SU-DHL-6 (cell line): ENCODE results near the gene NR4A3.

Experiments used
- CTCF ChIP-seq: fragments of 200-600 bp; sonication (generic); IDR thresholded peaks from one replicate; pipeline ENCODE4 v1.5.1; 2017; ENCODE audit warnings: antibody characterized with exemption, mild to moderate bottlenecking, low read length, moderate library complexity; ENCODE audit not compliant: insufficient read depth, poor library complexity, severe bottlenecking
- EZH2phosphoT487 ChIP-seq: fragments of 200-600 bp; sonication (generic), shearing (Covaris generic); conservative IDR thresholded peaks from 2 replicates; pipeline ENCODE4 v1.6.1; 2018; ENCODE audit warnings: mild to moderate bottlenecking, antibody characterized with exemption, low read length, moderate library complexity, mixed read lengths

- TF ChIP-seq CTCF = no peak
- no peak for TF ChIP-seq EZH2phosphoT487
Observed at GRCh38 chr9:99832558-99832864, 10.8 kb downstream of the NR4A3 start.
